K562 (cell line): ENCODE measurements around the gene ADAMTS14. TPM values are rescaled to one million over a fixed set of nuclear protein-coding genes. Genes with fewer than 3 reads are reported as not detected.

Experiments
- ARID1B ChIP-seq: fragments of 450-650 bp; IDR thresholded peaks from 2 replicates; pipeline ENCODE4 v1.6.1; 2016; ENCODE audit warnings: antibody characterized with exemption, mild to moderate bottlenecking, inconsistent platforms
- HINFP ChIP-seq: fragments of 450-650 bp; conservative IDR thresholded peaks from 2 replicates; pipeline ENCODE4 v1.6.1; 2016; ENCODE audit warnings: missing genetic modification characterization, low read depth, mild to moderate bottlenecking, control low read depth, missing compliant biosample characterization
- HNRNPUL1 ChIP-seq: fragments of 200-400 bp; formaldehyde crosslinking; IDR thresholded peaks from 2 replicates; pipeline ENCODE4 v1.6.1; 2017; ENCODE audit warnings: low read length
- IRF9 ChIP-seq: fragments of 450-650 bp; IDR thresholded peaks from 2 replicates; pipeline ENCODE4 v1.6.1; 2016; ENCODE audit warnings: missing biosample characterization, missing genetic modification characterization
- MCM2 ChIP-seq: fragments of 450-650 bp; IDR thresholded peaks from 2 replicates; pipeline ENCODE4 v1.6.1; 2017; ENCODE audit warnings: low read depth, mild to moderate bottlenecking
- POLR2H ChIP-seq: IDR thresholded peaks from 2 replicates; pipeline ENCODE4 v1.6.1; 2016; ENCODE audit warnings: missing genetic modification characterization, low read depth, mild to moderate bottlenecking, control low read depth, missing compliant biosample characterization, moderate library complexity
- PPARD ChIP-seq: fragments of 250-450 bp; sonication (Bioruptor Pico); IDR thresholded peaks from 2 replicates; pipeline ENCODE4 v1.8.0; 2022; ENCODE audit warnings: inconsistent platforms, mild to moderate bottlenecking, moderate library complexity
- SIRT6 ChIP-seq: IDR thresholded peaks from one replicate; pipeline ENCODE4 v1.6.1; 2012; ENCODE audit warnings: low read depth, mild to moderate bottlenecking, control low read depth, inconsistent platforms, low read length, moderate library complexity
- SMARCE1 ChIP-seq: fragments of 450-650 bp; IDR thresholded peaks from 2 replicates; pipeline ENCODE4 v1.7.1; 2016; ENCODE audit warnings: mild to moderate bottlenecking
- U2AF2 ChIP-seq: fragments of 200-400 bp; formaldehyde crosslinking; optimal IDR thresholded peaks from 2 replicates; pipeline ENCODE3; 2017; ENCODE audit warnings: low read depth, mild to moderate bottlenecking, low read length
- ZNF217 ChIP-seq: sonication (generic); formaldehyde crosslinking; IDR thresholded peaks from 2 replicates; pipeline ENCODE4 v1.8.0; 2022; ENCODE audit warnings: mild to moderate bottlenecking, missing genetic modification reagents
- ZNF583 ChIP-seq: fragments of 250-450 bp; sonication (Bioruptor Pico); IDR thresholded peaks from 2 replicates; pipeline ENCODE4 v1.4.0; 2020
- ZNF609 ChIP-seq: sonication (generic); formaldehyde crosslinking; IDR thresholded peaks from 2 replicates; pipeline ENCODE4 v1.8.1; 2023; ENCODE audit warnings: missing genetic modification reagents, mild to moderate bottlenecking, borderline replicate concordance
- ZNF707 ChIP-seq: fragments of 250-450 bp; sonication (Bioruptor Pico); conservative IDR thresholded peaks from 2 replicates; pipeline ENCODE4 v1.8.0; 2022; ENCODE audit warnings: inconsistent platforms, mild to moderate bottlenecking, moderate library complexity
- ZZZ3 ChIP-seq: fragments of 450-650 bp; IDR thresholded peaks from 2 replicates; pipeline ENCODE4 v1.6.1; 2016; ENCODE audit warnings: antibody characterized with exemption, mild to moderate bottlenecking, moderate library complexity
- polyA plus RNA-seq, 8 experiments: library from polyadenylated mRNA; depleted of rRNA in 4 of 8; stranded (reverse) in 5 of 8; unstranded in 3 of 8; fragments of >200 nt; fragmentation: Nextera tagmentation in 2 of 8; fragmentation: Illumina TruSeq in 1 of 8; extraction: Ambion mirVana in 2 of 8; extraction: Trizol in 1 of 8; gene quantifications; 2 replicates each; pipeline versions ENCODE4 v1.2.1 to v1.2.3, GENCODE V29; 2011 to 2014; ENCODE audit warnings: inconsistent platforms in 1 of 8, missing spikeins in 1 of 8
- total RNA-seq, 7 experiments: library from RNA; depleted of rRNA in 6 of 7; stranded (reverse); fragments of >200 nt in 6 of 7; fragmentation: Illumina TruSeq in 2 of 7; extraction: Trizol in 2 of 7; gene quantifications; 2 replicates each; pipeline versions ENCODE4 v1.2.1 to v1.2.3, GENCODE V29; 2011 to 2021; ENCODE audit warnings: low replicate concordance in 1 of 7
- TF ChIP-seq, protein P1 (sequence below): sonication (generic); formaldehyde crosslinking; IDR thresholded peaks from 2 replicates; pipeline ENCODE4 v1.8.0; 2023; ENCODE audit warnings: missing genetic modification reagents, mild to moderate bottlenecking, borderline replicate concordance

The ADAMTS14 gene
- total and polyA plus RNA-seq, 9 of the 15 experiments (the other 6 are each of a cell fraction or from before 2014, with no cell fraction given), result 0.04 to 37.4 (median 15.9) TPM

DNA sequence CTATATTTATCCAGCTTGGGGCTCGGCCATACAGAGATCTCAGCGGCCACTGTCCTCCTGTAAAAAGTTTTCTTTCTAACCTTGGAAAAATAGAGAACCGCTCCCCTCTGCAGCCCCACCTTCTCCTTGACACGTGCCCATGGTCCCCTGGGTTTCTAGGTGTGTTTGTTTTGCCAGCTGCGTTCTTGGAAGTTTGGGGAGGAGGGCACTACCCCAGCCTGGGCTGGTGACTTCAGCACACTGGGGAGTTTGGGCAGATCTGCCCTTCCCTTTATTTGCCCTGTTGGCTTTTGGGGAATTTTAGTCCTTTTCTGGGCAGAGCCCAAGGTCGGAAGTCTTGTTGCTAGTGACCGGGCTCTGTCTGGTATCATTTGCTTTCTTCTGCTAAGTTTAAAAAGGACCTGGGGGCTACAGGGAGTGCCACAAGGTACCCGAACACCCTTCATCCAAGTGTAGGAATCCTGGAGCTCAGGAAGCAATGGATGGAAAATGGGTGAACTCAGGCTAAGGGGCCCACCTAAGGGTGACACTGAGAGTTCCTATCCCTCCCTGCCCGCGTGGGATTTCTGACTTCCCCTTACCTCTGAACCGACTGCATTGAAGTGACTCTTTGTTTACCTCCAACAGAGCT, 1.7 kb downstream of the ADAMTS14 start (continued):
- no peak for TF ChIP-seq HINFP (tag)
- TF ChIP-seq SMARCE1, result no peak
- TF ChIP-seq ZNF217 (CRISPR knock-in tag), result no peak
- no peak for TF ChIP-seq HNRNPUL1
- TF ChIP-seq ZNF583 (CRISPR knock-in tag), result peak; percentile 89
- no peak for TF ChIP-seq POLR2H (tag)
- TF ChIP-seq SIRT6, result no peak
- TF ChIP-seq, protein P1, sequence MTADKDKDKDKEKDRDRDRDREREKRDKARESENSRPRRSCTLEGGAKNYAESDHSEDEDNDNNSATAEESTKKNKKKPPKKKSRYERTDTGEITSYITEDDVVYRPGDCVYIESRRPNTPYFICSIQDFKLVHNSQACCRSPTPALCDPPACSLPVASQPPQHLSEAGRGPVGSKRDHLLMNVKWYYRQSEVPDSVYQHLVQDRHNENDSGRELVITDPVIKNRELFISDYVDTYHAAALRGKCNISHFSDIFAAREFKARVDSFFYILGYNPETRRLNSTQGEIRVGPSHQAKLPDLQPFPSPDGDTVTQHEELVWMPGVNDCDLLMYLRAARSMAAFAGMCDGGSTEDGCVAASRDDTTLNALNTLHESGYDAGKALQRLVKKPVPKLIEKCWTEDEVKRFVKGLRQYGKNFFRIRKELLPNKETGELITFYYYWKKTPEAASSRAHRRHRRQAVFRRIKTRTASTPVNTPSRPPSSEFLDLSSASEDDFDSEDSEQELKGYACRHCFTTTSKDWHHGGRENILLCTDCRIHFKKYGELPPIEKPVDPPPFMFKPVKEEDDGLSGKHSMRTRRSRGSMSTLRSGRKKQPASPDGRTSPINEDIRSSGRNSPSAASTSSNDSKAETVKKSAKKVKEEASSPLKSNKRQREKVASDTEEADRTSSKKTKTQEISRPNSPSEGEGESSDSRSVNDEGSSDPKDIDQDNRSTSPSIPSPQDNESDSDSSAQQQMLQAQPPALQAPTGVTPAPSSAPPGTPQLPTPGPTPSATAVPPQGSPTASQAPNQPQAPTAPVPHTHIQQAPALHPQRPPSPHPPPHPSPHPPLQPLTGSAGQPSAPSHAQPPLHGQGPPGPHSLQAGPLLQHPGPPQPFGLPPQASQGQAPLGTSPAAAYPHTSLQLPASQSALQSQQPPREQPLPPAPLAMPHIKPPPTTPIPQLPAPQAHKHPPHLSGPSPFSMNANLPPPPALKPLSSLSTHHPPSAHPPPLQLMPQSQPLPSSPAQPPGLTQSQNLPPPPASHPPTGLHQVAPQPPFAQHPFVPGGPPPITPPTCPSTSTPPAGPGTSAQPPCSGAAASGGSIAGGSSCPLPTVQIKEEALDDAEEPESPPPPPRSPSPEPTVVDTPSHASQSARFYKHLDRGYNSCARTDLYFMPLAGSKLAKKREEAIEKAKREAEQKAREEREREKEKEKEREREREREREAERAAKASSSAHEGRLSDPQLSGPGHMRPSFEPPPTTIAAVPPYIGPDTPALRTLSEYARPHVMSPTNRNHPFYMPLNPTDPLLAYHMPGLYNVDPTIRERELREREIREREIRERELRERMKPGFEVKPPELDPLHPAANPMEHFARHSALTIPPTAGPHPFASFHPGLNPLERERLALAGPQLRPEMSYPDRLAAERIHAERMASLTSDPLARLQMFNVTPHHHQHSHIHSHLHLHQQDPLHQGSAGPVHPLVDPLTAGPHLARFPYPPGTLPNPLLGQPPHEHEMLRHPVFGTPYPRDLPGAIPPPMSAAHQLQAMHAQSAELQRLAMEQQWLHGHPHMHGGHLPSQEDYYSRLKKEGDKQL (CRISPR knock-in tag), result no peak
- no peak for TF ChIP-seq MCM2
- no peak for TF ChIP-seq ZNF707 (CRISPR knock-in tag)
- no peak for TF ChIP-seq IRF9
- TF ChIP-seq ZNF609 (CRISPR knock-in tag), result no peak
- TF ChIP-seq PPARD, result no peak
- TF ChIP-seq ZZZ3, result no peak
- no peak for TF ChIP-seq ARID1B
- no peak for TF ChIP-seq U2AF2
